Neuronal stem cell (in vitro differentiated cells): ENCODE results near the gene PRR30.

ENCODE experiments used
- DNase-seq: peaks from one replicate; pipeline ENCODE4 v3.0.0-alpha.2; 2013; ENCODE audit warnings: low spot score
- H2AFZ ChIP-seq: one replicate; pipeline ENCODE4 v1.6.1; 2013; ENCODE audit warnings: mild to moderate bottlenecking, low read length, inconsistent platforms
- H2AK5ac ChIP-seq: 2 replicates; pipeline ENCODE4 v1.6.1; 2013; ENCODE audit warnings: low read depth, mild to moderate bottlenecking, inconsistent platforms, low read length, moderate library complexity, mixed read lengths
- H2BK120ac ChIP-seq: 2 replicates; pipeline ENCODE4 v1.6.1; 2013; ENCODE audit warnings: low read depth, mild to moderate bottlenecking, inconsistent platforms, low read length, moderate library complexity, mixed read lengths
- H2BK12ac ChIP-seq: one replicate; pipeline ENCODE4 v1.6.1; 2013; ENCODE audit warnings: low read length, inconsistent platforms
- H2BK15ac ChIP-seq: 2 replicates; pipeline ENCODE4 v1.6.1; 2013; ENCODE audit warnings: mild to moderate bottlenecking, low read length, inconsistent platforms, mixed read lengths
- H2BK5ac ChIP-seq: one replicate; pipeline ENCODE4 v1.6.1; 2013; ENCODE audit warnings: inconsistent platforms, mild to moderate bottlenecking, low read length, moderate library complexity
- H3K14ac ChIP-seq: one replicate; pipeline ENCODE4 v1.6.1; 2013; ENCODE audit warnings: low read length, inconsistent platforms
- H3K18ac ChIP-seq: 2 replicates; pipeline ENCODE4 v1.6.1; 2013; ENCODE audit warnings: low read length, inconsistent platforms
- H3K23ac ChIP-seq: 2 replicates; pipeline ENCODE4 v1.6.1; 2013; ENCODE audit warnings: low read depth, mild to moderate bottlenecking, mixed read lengths, low read length, inconsistent platforms; ENCODE audit not compliant: poor library complexity
- H3K27ac ChIP-seq: replicated peaks from 3 replicates; pipeline ENCODE4 v1.5.1; 2013; ENCODE audit warnings: low read length, inconsistent platforms
- H3K27me3 ChIP-seq, 3 experiments: 2 replicates each; pipeline ENCODE4 v1.6.1; 2013; ENCODE audit warnings: low read length in 3 of 3, mild to moderate bottlenecking in 2 of 3, inconsistent platforms in 1 of 3, low read depth in 1 of 3, mixed read lengths in 1 of 3, moderate library complexity in 1 of 3; ENCODE audit not compliant: control insufficient read depth in 3 of 3, insufficient read depth in 3 of 3
- H3K36me3 ChIP-seq, 2 donors: replicated peaks in 1 of 2; 2 replicates each; pipeline ENCODE4 v1.6.1; 2013; ENCODE audit warnings: low read length in 2 of 2; ENCODE audit not compliant: control insufficient read depth in 2 of 2, insufficient read depth in 2 of 2
- H3K4ac ChIP-seq: 2 replicates; pipeline ENCODE4 v1.6.1; 2013; ENCODE audit warnings: inconsistent platforms, mild to moderate bottlenecking, low read length, moderate library complexity
- H3K4me1 ChIP-seq, 2 donors: 1 replicate in 1 of 2; 2 replicates in 1 of 2; pipeline ENCODE4 v1.6.1; 2013; ENCODE audit warnings: low read length in 2 of 2, low read depth in 1 of 2; ENCODE audit not compliant: control insufficient read depth in 2 of 2, insufficient read depth in 1 of 2
- H3K4me2 ChIP-seq: one replicate; pipeline ENCODE4 v1.6.1; 2013; ENCODE audit warnings: mild to moderate bottlenecking, low read length, inconsistent platforms; ENCODE audit not compliant: insufficient read depth, poor library complexity, severe bottlenecking
- H3K4me3 ChIP-seq, 2 donors: 2 replicates each; pipeline ENCODE4 v1.5.1; 2013; ENCODE audit warnings: low read length in 2 of 2, mild to moderate bottlenecking in 2 of 2, inconsistent platforms in 1 of 2, moderate library complexity in 1 of 2
- H3K79me1 ChIP-seq: one replicate; pipeline ENCODE4 v1.6.1; 2013; ENCODE audit warnings: low read depth, mild to moderate bottlenecking, inconsistent platforms, low read length, moderate library complexity
- H3K9ac ChIP-seq: one replicate; pipeline ENCODE4 v1.6.1; 2013; ENCODE audit warnings: mild to moderate bottlenecking, low read depth, low read length, inconsistent platforms; ENCODE audit not compliant: poor library complexity
- H3K9me3 ChIP-seq, 2 donors: replicated peaks in 1 of 2; 2 replicates each; pipeline versions ENCODE3 to v1.6.1; 2013; ENCODE audit warnings: low read length in 2 of 2, mild to moderate bottlenecking in 2 of 2, inconsistent platforms in 1 of 2, low read depth in 1 of 2, mixed read lengths in 1 of 2, moderate library complexity in 1 of 2; ENCODE audit not compliant: control insufficient read depth in 2 of 2, insufficient read depth in 1 of 2
- H4K8ac ChIP-seq: one replicate; pipeline ENCODE4 v1.6.1; 2013; ENCODE audit warnings: low read depth, mild to moderate bottlenecking, inconsistent platforms, low read length, moderate library complexity
- H4K91ac ChIP-seq: one replicate; pipeline ENCODE4 v1.6.1; 2013; ENCODE audit warnings: low read length, low read depth, mild to moderate bottlenecking, inconsistent platforms; ENCODE audit not compliant: poor library complexity
- WGBS, 2 donors: extraction: QIAGEN DNeasy Blood & Tissue Kit; methylation state at CpG; one replicate each; pipeline ENCODE4 v1.1.7; 2013; ENCODE audit warnings: missing lambda C conversion rate in 2 of 2, mixed read lengths in 1 of 2; ENCODE audit not compliant: insufficient read length in 2 of 2, insufficient replicate concordance in 1 of 2; ENCODE audit errors: extremely low coverage in 2 of 2; 5-methylcytosine and 5-hydroxymethylcytosine counted together

Gene PRR30

DNA sequence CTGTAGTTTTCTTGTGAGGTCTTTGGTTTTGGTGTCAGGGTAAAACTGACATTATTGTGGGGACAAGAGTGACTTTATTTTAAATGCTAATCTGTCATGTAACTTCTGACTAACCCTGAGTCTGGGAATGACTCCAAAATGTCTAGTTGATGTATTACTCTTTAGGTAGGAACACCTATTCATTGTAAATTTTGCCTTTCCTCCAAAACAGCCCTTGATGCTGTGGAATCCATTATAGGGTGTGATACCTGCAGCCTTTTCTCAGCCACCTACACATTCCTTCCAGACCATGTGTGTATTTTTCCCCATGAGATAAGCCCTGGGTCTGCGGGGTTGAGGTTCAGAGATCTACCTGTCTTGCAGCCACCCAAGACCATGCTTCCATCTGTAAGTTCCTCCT is 4.1 kb upstream of the PRR30 start:
- Histone ChIP-seq H4K8ac (no peak overlapping the region), H2BK5ac (no peak overlapping the region), H3K4me3 (no peak overlapping the region), H3K79me1 (no peaks in the 10 kb centered on the region), H3K14ac (no peak overlapping the region), H2AFZ (no peak overlapping the region), H2BK15ac (no peak overlapping the region), H3K36me3 (no peaks in the 10 kb centered on the region), H3K4me2 (no peak overlapping the region), H2AK5ac (no peak overlapping the region), H3K9ac (no peak overlapping the region), H4K91ac (no peak overlapping the region), H3K23ac (no peak overlapping the region), H3K4me1 (no peaks in the 10 kb centered on the region), H2BK120ac (no peak overlapping the region), H3K27me3 (peaks cover 0 to 22% (median 0%) of the 10 kb centered on the region in 3 experiments), H3K9me3 (no peaks in the 10 kb centered on the region), H3K27ac (no peak overlapping the region), H3K18ac (no peak overlapping the region), H3K4ac (no peak overlapping the region), H2BK12ac (no peak overlapping the region)
- no peak for DNase-seq
- no CpG with 5 or more reads among the region's 1 CpG for WGBS, 2 donors

GRCh38 chr2:27138111-27138510 is 1.1 kb downstream of the PRR30 start:
- Histone ChIP-seq H2BK5ac (no peak overlapping the region), H3K4ac (no peak overlapping the region), H3K79me1 (peaks cover 2% of the 10 kb centered on the region), H3K4me2 (no peak overlapping the region), H3K27ac (no peak overlapping the region), H2BK120ac (no peak overlapping the region), H3K9me3 (no peaks in the 10 kb centered on the region), H2BK12ac (peak overlapping the region; percentile 53), H4K8ac (no peak overlapping the region), H3K27me3 (peaks cover 0 to 30% (median 0%) of the 10 kb centered on the region in 3 experiments), H3K9ac (no peak overlapping the region), H3K4me1 (peaks cover 5 to 6% of the 10 kb centered on the region in 2 donors), H3K4me3 (no peak overlapping the region), H2AK5ac (peak overlapping the region; percentile 37), H4K91ac (no peak overlapping the region), H3K36me3 (peaks cover under 1 to 2% of the 10 kb centered on the region in 2 donors), H3K14ac (no peak overlapping the region), H3K23ac (no peak overlapping the region), H2BK15ac (peak overlapping the region; percentile 71), H3K18ac (no peak overlapping the region), H2AFZ (peak overlapping the region; percentile 29)
- WGBS, 2 donors: no CpG with 5 or more reads among the region's 7 CpGs
- DNase-seq: no peak

- no peak overlapping the region for H3K14ac ChIP-seq
- peak overlapping the region; percentile 29 for H2AFZ ChIP-seq
- no peak overlapping the region for H2BK5ac ChIP-seq
- DNase-seq: no peak
- H3K4me1 ChIP-seq: peaks cover 5 to 8% of the 10 kb centered on the region in 2 donors
- peak overlapping the region; percentile 40 for H3K23ac ChIP-seq
- H3K27ac ChIP-seq: no peak overlapping the region
- peak overlapping the region; percentile 60 for H2AK5ac ChIP-seq
- peaks cover 0 to 25% (median 0%) of the 10 kb centered on the region in 3 experiments for H3K27me3 ChIP-seq
- H2BK120ac ChIP-seq: no peak overlapping the region
- H3K36me3 ChIP-seq: peaks cover 5 to 8% of the 10 kb centered on the region in 2 donors
- H3K4ac ChIP-seq: no peak overlapping the region
- no peak overlapping the region for H3K9ac ChIP-seq
- no peak overlapping the region for H4K8ac ChIP-seq
- H3K79me1 ChIP-seq: peaks cover 6% of the 10 kb centered on the region
- WGBS, 2 donors: no CpG with 5 or more reads among the region's 21 CpGs
- peak overlapping the region; percentile 27 for H3K18ac ChIP-seq
- no peak overlapping the region for H2BK12ac ChIP-seq
- peak overlapping the region; percentile 71 for H2BK15ac ChIP-seq
- no peak overlapping the region for H4K91ac ChIP-seq
- no peak overlapping the region for H3K4me2 ChIP-seq
- no peak overlapping the region for H3K4me3 ChIP-seq
- H3K9me3 ChIP-seq: no peaks in the 10 kb centered on the region
Observed at GRCh38 chr2:27137322-27137935, 1.8 kb downstream of the PRR30 start.

- H2BK12ac ChIP-seq: no peak overlapping the region
- peaks cover 5 to 8% of the 10 kb centered on the region in 2 donors for H3K4me1 ChIP-seq
- H3K4me3 ChIP-seq: no peak overlapping the region
- H2BK15ac ChIP-seq: no peak overlapping the region
- H3K27ac ChIP-seq: no peak overlapping the region
- no peak overlapping the region for H3K14ac ChIP-seq
- H2BK5ac ChIP-seq: no peak overlapping the region
- no peak overlapping the region for H4K91ac ChIP-seq
- no peak for DNase-seq
- H2AFZ ChIP-seq: no peak overlapping the region
- H2BK120ac ChIP-seq: no peak overlapping the region
- no peak overlapping the region for H3K9ac ChIP-seq
- H3K4ac ChIP-seq: no peak overlapping the region
- no peaks in the 10 kb centered on the region for H3K9me3 ChIP-seq
- WGBS, 2 donors: no CpG with 5 or more reads among the region's 7 CpGs
- H3K36me3 ChIP-seq: peaks cover 8 to 15% of the 10 kb centered on the region in 2 donors
- H4K8ac ChIP-seq: no peak overlapping the region
- peaks cover 0 to 25% (median 0%) of the 10 kb centered on the region in 3 experiments for H3K27me3 ChIP-seq
- H2AK5ac ChIP-seq: peak overlapping the region; percentile 5
- no peak overlapping the region for H3K18ac ChIP-seq
- H3K23ac ChIP-seq: no peak overlapping the region
- H3K4me2 ChIP-seq: no peak overlapping the region
- peaks cover 6% of the 10 kb centered on the region for H3K79me1 ChIP-seq
Observed at GRCh38 chr2:27136751-27137150, 2.5 kb downstream of the PRR30 start.
